Endothelial cell of hepatic sinusoid (primary cell): Measurements from ENCODE around the gene RSRP1.
"Not testable (repeated sequence)": the region's sequence is repeated elsewhere in the genome, so short reads cannot be mapped to it uniquely, and the experiment has no call there.

Experiments used
- in situ Hi-C: cut with HindIII; loops from 2 replicates; pipeline ENCODE4 v1.10.0; 2017; ENCODE audit warnings: low sequenced_read_pairs

The RSRP1 gene, protein sequence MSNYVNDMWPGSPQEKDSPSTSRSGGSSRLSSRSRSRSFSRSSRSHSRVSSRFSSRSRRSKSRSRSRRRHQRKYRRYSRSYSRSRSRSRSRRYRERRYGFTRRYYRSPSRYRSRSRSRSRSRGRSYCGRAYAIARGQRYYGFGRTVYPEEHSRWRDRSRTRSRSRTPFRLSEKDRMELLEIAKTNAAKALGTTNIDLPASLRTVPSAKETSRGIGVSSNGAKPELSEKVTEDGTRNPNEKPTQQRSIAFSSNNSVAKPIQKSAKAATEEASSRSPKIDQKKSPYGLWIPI

DNA sequence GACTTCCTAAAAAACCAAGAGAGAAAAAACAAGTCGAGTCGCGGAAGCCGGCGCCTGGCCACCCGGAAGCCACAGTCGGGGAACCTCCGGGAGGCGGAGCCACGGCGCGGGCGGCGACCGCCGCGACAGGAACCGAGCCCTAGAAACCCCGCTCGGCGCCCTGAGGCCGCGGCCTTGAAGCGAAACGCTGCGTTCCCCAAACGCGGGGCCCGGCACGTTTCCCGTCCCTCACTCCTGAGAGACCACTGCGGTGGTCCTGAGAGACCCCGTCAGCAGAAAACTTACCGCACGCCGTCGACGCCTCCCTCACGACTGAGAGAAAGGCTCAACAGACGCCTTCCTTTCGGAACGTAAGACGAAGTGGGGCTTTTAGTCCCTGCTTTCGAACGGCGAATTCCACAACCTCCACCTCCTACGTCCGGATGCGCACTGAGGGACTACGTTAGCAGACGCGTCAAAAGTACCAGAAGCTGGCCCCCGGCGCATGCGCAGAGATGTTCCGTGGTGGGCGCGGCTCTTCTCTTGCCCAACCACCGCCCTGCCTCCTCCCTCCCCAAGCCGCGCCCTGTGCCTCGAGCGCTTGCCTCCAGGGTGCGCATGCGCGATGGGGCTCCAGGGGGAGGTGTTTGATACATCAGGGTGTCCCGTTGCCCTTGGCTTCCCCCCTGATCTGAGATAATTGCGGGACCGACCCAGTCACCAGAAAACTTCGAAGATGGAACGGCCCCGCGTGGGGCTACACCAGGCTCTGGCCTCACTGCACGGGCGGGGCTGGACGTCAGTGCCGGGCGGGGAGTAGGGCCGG is at the start of gene RSRP1:
TSS of gene RSRP1 (minus strand) at position 431 of the 805 bp plus-strand sequence. CDS start 491 bp downstream, outside the sequence.
- in situ Hi-C loops = no loop called here

DNA sequence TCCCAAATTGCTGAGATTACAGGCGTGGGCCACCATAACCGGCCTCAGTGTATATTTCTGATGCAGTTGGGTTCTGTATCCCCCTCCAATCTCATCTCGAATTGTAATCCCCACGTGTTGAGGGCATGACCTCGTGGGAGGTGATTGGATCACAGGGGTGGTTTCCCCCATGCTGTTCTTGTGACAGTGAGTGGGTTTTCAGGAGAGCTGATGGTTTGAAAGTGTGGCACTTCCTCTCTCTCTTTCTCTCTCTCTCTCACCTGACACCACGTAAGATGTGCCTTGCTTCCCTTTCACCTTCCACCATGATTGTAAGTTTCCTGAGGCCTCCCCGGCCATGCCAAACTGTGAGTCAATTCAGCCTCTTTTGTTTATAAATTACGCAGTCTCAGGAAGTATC is 49.2 kb upstream of the RSRP1 start:
- in situ Hi-C loops = not testable (repeated sequence)

DNA sequence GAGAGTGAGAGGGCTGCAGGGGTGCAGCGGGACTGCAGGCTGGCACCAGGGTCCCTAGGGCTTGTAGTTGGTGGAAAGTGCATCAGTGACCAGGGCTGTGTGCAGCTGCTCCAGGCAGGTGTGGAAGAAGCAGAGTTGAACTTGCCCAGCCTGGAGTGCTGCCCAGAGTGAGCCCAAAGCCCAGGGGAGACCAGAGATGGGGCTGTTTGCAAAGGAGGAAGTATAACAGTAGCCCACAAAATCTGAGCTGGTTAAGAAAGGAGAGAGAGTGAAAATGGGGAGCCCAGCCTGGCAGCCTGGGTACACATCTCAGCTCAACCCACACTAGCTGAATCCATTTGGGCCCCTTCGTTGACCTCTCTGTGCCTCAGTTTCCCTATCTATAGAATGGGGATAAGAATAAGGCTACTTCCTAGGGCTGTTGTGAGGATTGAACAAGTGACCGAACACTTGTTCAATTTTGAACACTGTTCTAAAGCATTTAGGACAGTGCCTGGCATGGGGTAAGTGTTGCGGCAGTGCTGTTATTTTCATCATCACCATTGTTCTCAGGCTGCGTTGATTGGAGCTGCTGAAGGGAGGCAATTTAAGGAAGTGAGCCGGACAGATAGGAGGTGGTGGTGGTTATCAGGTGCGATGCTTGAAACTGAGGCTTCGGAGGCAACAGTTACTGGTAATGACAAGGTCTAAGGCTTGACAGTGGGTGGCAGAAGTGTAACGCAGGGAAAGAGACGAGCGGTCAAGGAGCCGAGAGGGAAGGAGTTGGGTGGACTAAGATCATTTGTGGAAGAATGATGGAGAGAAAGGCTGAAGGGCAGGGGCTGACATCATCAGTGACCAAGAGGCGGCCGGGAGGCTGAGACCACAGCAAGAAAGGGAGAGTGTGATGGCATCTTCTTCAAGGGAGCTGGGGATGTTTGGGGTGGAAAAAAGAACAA is 47.9 kb upstream of the RSRP1 start:
- in situ Hi-C loops = not testable (repeated sequence)

DNA sequence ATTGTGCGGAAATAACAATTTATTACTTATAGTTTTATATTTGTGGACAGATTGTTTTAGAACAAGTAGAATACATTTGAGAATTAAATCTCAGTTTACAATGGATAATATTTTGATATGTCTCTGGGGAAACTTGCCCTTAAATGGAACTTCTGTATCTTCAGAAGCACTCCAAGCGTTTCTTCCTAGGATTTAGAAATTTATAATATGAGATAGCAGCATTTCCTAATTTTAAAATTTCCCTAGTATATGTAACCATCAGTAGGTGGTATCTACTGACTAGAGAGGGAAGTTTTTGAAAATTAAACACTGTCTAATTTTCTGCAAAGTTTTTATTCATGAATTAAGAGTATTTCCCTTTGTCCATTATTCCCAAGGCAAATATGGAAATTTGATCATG is 46.2 kb upstream of the RSRP1 start:
- in situ Hi-C loops = not testable (repeated sequence)

DNA sequence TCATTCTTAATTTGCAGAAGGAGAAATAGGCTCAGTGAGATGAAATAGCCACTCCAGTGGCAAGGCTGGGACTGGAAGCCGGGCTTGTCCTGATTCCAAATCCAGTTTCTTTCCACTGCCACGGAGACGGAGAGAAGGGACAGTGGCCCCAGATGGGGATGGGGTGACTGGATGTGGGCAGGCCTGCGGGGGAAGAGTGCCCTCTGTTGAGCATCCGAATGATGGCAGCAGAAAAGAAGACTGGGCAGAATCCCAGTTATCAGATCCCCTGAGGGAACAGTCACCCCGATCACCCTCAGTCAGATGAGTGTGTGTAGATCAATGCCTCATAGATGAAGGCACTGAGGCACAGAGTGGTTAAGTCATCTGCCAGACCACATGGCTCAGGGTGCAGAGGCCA is 42.8 kb upstream of the RSRP1 start:
- in situ Hi-C loops = not testable (repeated sequence)

DNA sequence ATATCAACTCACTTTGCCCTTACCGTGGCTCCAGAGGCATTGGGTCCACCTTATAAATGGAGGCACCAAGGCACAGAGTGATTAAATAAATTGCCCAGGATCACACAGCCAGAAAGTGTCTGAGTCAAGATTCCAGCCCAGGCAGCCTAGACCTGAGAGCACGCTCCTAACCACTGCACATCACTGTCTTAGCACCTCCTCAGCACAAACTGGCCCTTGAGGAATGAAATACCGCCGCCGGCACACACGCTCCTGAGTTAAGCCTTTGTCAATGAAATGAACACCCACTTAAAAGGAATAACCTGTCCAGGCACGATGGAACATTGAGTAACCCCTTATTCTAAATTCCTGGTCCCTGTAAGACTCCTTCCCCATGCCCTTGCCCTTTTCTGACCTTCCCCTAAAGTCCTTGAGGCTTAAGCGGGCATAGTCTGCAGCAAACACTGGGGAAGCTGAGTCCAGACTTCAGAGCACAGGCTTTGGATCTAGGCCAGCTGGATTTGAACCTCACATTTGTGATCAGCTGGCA is 41.4 kb upstream of the RSRP1 start:
- in situ Hi-C loops = not testable (repeated sequence)

DNA sequence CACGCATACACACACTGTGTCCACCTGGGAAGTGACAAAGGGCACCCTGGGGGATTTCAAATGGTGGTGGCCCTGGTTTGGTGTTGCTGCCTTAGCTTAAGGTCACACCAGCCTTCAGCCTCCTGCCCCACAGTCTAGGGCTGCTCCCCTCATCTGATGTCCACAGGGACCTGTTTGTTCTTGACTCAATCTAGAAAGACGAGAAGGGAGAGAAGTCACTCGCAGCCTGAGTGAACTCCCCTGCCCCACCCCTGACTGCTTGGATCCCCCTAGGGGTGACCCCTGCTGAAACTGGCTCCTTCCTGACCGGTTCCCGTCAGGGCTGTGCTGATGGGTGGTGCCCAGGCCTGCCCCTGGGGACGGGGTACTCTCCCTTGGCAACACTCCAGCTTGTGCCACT is 39.9 kb upstream of the RSRP1 start:
- in situ Hi-C loops = not testable (repeated sequence)

DNA sequence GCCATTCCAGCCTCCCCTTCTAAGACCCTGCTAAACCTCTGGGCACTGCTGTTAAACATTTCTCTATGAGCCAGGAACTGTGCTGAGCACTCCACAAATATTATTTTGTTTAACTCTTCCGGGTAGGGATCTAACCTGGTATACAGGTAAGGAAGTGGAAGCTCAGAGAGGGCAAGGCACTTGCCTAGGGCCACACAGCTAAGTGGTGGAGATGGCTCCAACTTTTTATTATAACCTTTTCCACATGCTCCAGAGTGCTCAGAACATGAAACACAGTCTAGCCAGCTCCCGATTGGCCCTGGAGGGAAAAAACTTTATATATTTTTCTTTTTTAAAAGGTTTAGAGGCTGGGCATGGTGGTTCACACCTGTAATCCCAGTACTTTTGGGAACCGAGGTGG is 38.6 kb upstream of the RSRP1 start:
- in situ Hi-C loops = not testable (repeated sequence)

DNA sequence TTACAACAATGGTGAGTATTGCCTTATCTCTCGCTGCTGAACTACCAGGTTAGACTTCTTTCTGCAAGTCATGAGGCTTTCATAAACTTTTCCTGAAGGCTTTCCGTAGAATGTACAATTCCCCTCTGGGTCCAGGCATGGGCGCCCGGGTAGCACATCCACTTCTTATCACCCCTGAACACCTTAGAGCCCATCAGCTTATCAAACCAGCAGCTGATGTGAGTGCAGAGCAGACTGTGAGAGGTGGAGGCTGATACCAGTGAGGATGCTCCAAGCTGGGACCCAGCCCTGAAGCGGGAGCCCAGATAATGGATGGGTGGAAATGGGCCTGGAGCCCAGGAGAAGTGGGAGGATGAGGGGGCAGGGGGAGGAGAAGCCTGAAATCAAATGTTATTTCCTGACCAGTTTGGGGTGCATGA is 32.4 kb upstream of the RSRP1 start:
- in situ Hi-C loops = not testable (repeated sequence)

DNA sequence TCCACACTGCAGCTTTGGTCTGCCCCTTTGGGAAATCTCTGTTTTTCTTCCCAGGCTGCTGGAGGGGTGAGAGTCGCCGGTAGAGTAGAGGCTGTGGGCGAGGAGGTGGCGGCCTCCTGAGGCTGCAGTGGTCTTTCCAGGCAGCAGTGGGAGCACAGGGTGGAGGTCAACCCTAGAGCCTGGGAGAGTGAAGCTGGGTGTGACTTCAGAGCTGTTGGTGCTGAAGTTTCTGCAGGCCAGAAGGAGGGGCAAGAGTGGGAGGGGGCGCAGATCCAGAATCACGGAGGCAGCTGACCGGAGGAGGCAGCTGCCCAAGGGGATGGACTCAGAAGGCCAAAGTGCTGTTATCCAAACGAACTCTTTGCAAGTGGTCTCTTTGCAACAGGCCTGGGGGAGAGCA is 31.5 kb upstream of the RSRP1 start:
- in situ Hi-C loops = not testable (repeated sequence)

DNA sequence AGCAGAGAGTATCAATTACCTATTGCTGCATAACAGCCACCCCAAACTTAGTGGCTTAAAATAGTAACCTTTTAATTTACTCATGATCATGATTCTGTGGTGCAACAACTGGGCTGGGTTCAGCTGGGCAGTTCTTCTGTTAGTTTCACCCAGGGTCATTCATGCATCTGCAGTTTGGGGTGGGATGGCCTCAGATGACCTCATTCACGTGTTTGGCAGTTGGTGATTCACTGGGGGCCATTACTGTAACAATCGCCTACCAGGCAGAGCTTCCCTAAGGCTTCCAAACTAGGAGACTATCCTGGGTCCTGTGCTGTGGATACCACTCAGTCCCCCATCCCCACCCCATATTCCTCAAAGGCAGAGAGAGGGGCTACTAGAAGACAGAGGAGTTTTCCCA is 31.1 kb upstream of the RSRP1 start:
- in situ Hi-C loops = not testable (repeated sequence)

DNA sequence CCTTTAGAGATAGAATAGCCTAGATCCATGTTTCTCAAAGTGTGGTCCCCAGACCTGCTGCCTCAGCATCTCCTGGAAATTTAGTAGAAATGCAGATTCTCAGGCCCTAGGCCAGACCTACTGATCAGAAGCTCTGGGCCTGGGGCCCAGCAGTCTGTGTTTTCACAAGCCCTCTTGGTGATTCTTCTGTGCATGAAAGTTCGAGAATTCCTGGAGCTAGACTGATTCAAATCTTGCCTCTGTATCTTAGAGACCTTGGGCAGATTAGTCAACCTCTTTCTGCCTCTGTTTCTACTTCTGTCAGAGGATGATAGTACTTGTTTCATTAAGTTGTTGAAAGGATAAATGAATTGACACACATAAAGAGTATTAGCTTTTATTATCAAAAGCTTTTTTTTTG is 30.0 kb upstream of the RSRP1 start:
- in situ Hi-C loops = not testable (repeated sequence)

DNA sequence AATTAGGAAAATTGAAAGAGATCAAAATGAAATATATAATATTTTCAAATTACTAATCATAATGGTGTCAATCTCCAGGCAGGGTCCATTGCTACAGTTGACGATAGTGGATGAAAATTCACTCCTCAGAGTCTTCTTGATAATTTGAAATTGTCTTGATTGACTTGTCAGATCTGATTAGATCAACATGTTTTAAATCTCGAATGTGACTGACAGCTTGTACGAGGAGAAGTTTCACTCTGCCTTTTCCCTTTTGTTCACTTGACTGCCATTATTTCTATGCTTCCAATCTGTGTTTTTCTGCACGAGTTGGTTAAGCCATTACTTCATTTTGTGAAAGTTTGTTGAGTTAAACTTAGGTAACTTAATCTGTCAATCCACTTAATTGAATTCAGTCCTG is 28.4 kb upstream of the RSRP1 start:
- in situ Hi-C loops = not testable (repeated sequence)

DNA sequence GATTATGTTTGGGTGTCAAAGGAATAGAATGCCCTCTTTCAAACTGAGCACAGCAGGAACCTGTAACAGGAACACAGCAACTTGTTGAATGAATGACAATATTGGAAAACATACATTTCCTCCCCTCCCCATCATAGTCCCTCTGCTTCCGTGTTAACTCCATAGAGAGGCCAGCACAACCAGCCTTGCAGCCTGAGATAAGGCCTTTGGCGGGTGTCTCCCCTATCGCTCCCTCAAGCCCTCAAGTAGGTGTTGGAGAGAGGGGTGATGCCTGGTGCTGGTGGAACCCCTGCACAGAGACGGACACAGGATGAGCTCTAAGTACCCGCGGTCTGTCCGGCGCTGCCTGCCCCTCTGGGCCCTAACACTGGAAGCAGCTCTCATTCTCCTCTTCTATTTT is 25.0 kb upstream of the RSRP1 start, which contains the start of gene RHD:
TSS of gene RHD (plus strand) at position 272 of the 400 bp plus-strand sequence. CDS start at position 311, 39 bp downstream.
- in situ Hi-C loops = not testable (repeated sequence)

DNA sequence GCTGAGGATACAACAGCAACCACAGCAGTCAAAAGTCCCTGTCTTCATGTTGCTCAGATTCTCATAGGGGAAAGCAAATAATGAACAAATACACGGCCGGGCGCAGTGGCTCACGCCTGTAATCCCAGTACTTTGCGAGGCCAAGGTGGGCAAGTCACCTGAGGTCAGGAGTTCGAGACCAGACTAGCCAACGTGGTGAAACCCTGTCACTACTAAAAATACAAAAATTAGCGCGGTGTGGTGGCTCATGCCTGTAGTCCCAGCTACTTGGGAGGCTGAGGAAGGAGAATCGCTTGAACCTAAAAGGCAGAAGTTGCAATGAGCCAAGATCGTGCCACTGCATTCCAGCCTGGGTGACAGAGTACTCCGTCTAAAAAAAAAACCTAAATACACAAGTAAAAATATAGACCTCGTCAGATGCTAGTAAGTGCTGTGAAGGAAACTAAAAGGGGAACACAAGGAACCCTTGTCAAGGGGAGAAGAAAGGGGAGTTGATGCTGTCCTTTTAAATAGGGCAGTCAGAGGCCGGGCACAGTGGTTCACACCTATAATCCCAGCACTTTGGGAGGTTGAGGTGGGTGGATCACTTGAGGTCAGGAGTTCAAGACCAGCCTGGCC is 21.0 kb upstream of the RSRP1 start:
- in situ Hi-C loops = not testable (repeated sequence)

DNA sequence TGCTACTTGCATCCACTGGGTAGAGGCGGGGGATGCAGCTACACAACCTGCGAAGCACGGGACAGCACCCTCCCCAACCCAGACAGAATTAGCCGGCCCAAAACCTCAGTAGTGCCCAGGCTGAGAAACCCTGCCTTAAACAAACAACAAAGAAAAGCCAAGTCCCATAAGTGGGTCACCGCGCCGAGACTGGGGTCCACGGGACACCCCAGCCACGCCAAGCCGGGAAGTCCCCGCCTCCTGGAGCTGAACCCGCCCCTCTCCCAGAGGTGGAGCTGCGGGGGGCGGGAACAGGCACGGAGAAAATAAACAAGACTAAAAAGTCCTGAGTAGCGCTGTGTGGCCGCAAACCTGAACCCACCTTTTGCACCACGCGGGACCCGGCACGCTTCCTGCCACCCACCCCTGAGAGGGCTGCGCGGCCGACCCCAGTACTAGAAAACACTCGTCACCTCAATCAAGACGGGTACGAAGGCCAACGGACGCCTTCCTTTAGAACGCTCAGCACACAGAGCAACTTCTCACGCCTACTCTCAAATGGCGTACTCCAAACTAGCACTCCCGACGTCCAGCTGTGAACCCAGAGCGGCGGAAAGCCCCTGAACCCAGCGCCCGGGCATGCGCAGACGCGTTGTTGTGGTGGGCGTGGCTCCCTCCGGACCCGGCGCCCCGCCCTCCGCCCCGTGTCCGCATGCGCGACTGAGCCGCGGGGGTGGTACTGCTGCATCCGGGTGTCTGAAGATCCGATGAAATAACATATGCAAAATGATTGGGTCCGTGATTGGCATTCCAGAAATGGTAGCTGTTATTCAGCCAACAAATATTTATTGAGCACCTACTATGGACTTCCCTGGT is 20.3 kb upstream of the RSRP1 start:
- in situ Hi-C loops = not testable (repeated sequence)

DNA sequence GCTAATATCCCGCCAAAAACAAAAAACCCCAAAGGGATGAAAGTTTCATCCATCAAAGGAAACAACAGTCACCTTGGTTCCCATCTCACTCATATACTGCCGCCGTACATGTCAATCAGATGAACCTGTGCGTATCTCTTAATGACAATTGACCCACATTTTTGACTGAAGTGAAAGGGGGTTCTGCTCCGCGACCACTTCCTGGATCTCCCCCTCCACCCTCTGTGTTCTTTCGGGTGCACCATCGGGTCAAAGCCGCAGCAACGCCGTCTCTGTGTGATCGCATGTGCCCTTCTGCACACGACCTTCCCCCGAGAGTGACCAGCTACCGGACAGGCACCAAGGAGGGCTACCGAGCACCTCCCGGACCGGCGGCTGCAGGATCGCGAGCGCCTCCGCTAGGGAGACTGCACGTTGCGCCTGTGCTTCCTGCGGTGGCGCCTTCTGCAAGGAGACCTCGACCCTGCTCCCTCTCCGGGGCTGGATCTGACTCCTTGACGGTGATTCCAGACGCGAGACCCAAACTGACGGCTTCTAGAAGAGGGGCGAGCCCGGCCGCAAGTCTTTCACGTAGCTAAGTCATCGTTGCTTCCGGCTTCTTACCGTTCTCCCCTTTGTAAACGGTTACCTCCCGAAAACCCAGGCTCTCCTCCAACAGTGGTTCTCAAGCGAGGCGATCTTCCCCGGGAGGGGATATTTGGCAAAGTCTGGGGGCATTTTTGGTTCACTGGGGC is 19.5 kb upstream of the RSRP1 start:
- in situ Hi-C loops = not testable (repeated sequence)

DNA sequence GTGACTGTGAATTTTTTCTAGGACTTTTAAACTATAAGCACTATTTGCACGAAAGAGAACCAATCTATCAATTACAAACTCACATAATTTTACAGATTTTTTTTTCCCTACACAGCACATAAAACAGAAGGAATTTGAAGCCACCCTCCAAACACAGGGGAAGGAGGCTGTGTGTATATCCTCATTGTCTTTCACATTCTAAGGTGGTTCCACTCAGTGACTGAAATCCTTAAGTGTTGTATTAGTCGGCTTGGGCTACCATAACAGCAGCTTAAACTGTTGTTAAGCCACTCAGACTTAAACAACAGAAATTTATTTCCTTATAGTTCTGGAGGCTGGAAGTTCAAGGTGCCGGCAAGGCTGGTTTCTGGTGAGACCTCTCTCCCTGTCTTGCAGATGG is 13.1 kb upstream of the RSRP1 start:
- in situ Hi-C loops = not testable (repeated sequence)

DNA sequence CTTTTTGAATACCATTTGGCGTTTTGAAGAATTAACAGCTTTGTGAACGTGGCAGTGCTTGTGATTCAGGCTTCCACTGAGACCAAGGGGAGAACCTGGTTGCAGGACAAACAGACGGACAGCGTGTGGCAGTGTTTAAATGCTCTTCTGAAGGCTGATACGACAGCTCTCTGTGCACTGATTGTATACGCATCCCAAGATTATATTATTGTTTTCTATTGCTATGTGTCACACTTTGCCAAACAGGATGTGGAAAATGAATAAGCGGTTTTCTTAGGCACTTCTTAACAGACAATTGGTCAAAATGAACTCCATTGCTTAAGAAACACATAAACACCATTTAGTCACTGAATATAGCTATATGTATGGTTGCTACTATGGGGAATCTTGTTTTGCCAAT is 12.6 kb upstream of the RSRP1 start:
- in situ Hi-C loops = not testable (repeated sequence)
